ENCODE results near the gene HORMAD2.

Gene HORMAD2

GRCh38 chr22:30169002-30169401 lies 88.7 kb downstream of the HORMAD2 start:
- no peak for DNase-seq

GRCh38 chr22:30170129-30170528 lies 89.9 kb downstream of the HORMAD2 start:
- DNase-seq = no peak

- no peak for DNase-seq
Observed at GRCh38 chr22:30171008-30171407, 90.7 kb downstream of the HORMAD2 start.

GRCh38 chr22:30175690-30176288 lies 95.5 kb downstream of the HORMAD2 start:
- DNase-seq = no peak

GRCh38 chr22:30176431-30176830 lies 96.2 kb downstream of the HORMAD2 start:
- no peak for DNase-seq

- DNase-seq = no peak
Observed at GRCh38 chr22:30178181-30179126, 98.2 kb downstream of the HORMAD2 start.

GRCh38 chr22:30180616-30181015 lies 100.4 kb downstream of the HORMAD2 start:
- no peak for DNase-seq

- no peak for DNase-seq
Observed at GRCh38 chr22:30181459-30182349, 101.4 kb downstream of the HORMAD2 start.

GRCh38 chr22:30182350-30182745 lies 102.1 kb downstream of the HORMAD2 start:
- no peak for DNase-seq

GRCh38 chr22:30182815-30183214 lies 102.6 kb downstream of the HORMAD2 start:
- DNase-seq = no peak

GRCh38 chr22:30183271-30183670 lies 103.0 kb downstream of the HORMAD2 start:
- no peak for DNase-seq

GRCh38 chr22:30183861-30184278 lies 103.6 kb downstream of the HORMAD2 start:
- DNase-seq = no peak

- no peak for DNase-seq
Observed at GRCh38 chr22:30185129-30185528, 104.9 kb downstream of the HORMAD2 start.

- DNase-seq = no peak
Observed at GRCh38 chr22:30185549-30185948, 105.3 kb downstream of the HORMAD2 start.

- DNase-seq = no peak
Observed at GRCh38 chr22:30186041-30186440, 105.8 kb downstream of the HORMAD2 start.

- DNase-seq = no peak
Observed at GRCh38 chr22:30186510-30186909, 106.2 kb downstream of the HORMAD2 start.

GRCh38 chr22:30187094-30187493 lies 106.8 kb downstream of the HORMAD2 start:
- DNase-seq = no peak

GRCh38 chr22:30187529-30188407 lies 107.5 kb downstream of the HORMAD2 start:
- DNase-seq = no peak

GRCh38 chr22:30188911-30189310 lies 108.6 kb downstream of the HORMAD2 start:
- DNase-seq = no peak

GRCh38 chr22:30190574-30190973 lies 110.3 kb downstream of the HORMAD2 start:
- no peak for DNase-seq

GRCh38 chr22:30191040-30191701 lies 110.9 kb downstream of the HORMAD2 start:
- DNase-seq = peak; percentile 2

Measured in right kidney (tissue), 1 donor.